NB4 (cell line): ENCODE data around the gene TAGLN3.
A peak's percentile ranks its signal among the peaks of the same experiment; 100 is the strongest.

Source experiments
- DNase-seq: peaks from one replicate; pipeline ENCODE4 v3.0.0; 2010; ENCODE audit warnings: low read depth
- H3K4me3 ChIP-seq: one replicate; pipeline ENCODE4 v1.5.1; 2011; ENCODE audit warnings: mild to moderate bottlenecking, low read depth, low read length, moderate library complexity
- MYC ChIP-seq: IDR thresholded peaks from 2 replicates; pipeline ENCODE4 v1.6.1; 2011; ENCODE audit warnings: low read depth, low read length
- POLR2A ChIP-seq: IDR thresholded peaks from 2 replicates; pipeline ENCODE4 v1.6.1; 2011; ENCODE audit warnings: mild to moderate bottlenecking; ENCODE audit not compliant: insufficient read length; ENCODE audit errors: extremely low read depth
- TF ChIP-seq, protein P1 (sequence below): IDR thresholded peaks from 2 replicates; pipeline ENCODE4 v1.6.1; 2011; ENCODE audit warnings: low read depth, low read length
- TF ChIP-seq, protein P2 (sequence below): IDR thresholded peaks from one replicate; pipeline ENCODE4 v1.5.1; 2012; ENCODE audit warnings: low read depth, low read length

TAGLN3 gene

DNA sequence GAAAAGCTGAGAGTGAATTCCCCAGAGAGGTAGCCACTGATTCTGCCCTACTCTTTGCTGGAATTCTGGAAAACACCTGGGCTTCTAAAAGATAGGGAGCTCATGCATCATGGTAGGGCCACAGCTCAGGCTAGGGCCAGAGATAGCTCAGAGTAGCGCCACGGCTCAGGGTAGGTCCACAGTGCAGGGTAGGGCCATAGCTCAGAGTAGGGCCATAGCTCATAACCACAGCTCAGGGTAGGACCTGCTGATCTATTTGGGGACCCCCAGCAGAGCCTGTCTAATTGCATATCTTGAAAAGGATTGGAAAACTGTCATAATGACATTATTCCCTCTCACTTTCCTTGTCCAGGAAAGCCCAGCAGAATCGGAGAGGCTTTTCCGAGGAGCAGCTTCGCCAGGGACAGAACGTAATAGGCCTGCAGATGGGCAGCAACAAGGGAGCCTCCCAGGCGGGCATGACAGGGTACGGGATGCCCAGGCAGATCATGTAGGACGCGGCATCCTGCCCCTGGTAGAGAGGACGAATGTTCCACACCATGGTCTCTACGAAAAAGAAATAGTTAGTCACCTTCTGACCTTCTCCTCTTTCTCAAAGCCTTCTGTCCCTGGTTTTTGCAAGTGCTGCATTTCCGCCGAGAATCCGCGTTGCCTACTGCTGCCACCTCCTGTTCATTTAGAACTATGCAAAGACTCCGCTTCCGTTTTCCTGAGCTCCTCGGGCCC lies 14.5 kb downstream of the TAGLN3 start:
- TF ChIP-seq, protein P1, sequence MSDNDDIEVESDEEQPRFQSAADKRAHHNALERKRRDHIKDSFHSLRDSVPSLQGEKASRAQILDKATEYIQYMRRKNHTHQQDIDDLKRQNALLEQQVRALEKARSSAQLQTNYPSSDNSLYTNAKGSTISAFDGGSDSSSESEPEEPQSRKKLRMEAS: no peak
- TF ChIP-seq MYC (0 out of 2 replicates have a peak, but pooled peaks have one; percentile 21), POLR2A (no peak)
- TF ChIP-seq, protein P2, sequence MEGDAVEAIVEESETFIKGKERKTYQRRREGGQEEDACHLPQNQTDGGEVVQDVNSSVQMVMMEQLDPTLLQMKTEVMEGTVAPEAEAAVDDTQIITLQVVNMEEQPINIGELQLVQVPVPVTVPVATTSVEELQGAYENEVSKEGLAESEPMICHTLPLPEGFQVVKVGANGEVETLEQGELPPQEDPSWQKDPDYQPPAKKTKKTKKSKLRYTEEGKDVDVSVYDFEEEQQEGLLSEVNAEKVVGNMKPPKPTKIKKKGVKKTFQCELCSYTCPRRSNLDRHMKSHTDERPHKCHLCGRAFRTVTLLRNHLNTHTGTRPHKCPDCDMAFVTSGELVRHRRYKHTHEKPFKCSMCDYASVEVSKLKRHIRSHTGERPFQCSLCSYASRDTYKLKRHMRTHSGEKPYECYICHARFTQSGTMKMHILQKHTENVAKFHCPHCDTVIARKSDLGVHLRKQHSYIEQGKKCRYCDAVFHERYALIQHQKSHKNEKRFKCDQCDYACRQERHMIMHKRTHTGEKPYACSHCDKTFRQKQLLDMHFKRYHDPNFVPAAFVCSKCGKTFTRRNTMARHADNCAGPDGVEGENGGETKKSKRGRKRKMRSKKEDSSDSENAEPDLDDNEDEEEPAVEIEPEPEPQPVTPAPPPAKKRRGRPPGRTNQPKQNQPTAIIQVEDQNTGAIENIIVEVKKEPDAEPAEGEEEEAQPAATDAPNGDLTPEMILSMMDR: peak; percentile 39
- H3K4me3 ChIP-seq: no peak overlapping the region
- peak; percentile 61 for DNase-seq

DNA sequence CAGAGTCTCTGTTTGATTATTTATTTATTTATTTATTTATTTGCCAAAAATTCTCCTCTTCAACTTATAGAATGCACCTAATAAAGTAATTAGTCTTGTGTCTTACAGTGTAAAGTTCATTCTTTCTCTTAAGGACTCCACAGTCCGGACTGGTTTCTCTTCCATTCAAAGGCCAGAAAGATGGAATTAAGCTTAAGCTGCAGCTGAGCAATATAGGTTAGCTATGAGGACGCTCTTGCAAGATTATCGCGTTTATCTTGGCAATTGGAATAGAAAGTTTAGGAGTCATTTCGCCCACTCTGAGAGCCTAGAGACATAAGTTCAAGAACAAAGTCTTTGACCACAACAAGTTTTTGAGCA lies 15.0 kb downstream of the TAGLN3 start:
- TF ChIP-seq, protein P1: no peak
- TF ChIP-seq MYC (no peak), POLR2A (no peak)
- TF ChIP-seq, protein P2: no peak
- no peak overlapping the region for H3K4me3 ChIP-seq
- no peak for DNase-seq

DNA sequence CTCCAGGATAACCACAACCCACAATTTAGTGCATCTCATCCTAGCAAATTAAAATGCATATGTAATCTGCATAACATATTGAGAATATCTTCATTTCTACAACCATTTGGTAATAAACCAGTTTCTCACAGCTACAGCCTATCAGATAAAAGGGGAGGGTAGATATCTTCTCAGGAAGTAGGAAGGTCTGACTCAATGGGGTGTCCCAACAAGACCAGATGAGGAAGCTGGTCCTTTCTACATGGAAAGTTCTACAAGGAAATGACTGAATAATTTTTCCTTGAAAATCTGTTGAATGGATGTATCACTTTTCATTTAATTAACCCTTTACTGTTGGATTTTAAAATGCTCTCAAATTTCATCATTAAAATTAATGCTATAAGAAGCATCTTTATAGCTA lies 18.4 kb downstream of the TAGLN3 start:
- TF ChIP-seq, protein P1: no peak
- TF ChIP-seq POLR2A: no peak
- no peak overlapping the region for H3K4me3 ChIP-seq
- peak; percentile 6 for DNase-seq

DNA sequence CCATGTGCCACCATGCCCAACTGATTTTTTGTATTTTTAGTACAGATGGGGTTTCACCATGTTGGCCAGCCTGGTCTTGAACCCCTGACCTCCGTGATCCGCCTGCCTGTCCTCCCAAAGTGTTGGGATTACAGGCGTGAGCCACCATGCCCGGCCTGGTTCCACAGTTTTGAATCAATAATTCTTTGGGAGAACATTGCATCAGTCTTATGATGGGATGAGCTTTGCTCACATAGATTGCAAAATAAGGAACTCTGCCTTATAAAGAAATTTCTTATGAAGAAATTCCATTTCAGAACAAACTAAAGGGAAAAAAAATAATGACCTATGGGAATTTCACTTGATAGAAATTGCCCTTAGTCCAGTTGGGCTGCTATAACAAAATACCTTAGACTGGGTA lies 20.0 kb downstream of the TAGLN3 start:
- TF ChIP-seq POLR2A (no peak), MYC (no peak)
- TF ChIP-seq, protein P2: no peak
- TF ChIP-seq, protein P1: no peak

DNA sequence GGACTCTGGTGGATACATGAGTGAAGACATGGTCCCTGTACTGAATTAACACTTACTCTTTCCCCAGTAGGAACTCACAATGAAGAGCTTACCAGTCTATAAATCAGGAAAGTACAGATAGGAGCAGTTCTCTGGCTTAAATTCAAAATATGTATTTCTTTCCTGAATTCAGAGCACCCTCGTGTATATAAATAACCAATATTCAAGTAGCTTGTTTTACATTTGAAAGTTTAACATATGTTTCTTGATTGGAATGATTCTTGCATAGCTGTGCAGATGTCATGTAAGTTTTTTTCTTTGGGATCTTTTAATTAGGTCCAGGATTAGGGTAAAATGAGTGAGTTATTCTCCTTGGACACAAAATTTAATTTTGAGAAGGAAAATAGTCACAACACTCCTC lies 21.0 kb downstream of the TAGLN3 start:
- H3K4me3 ChIP-seq: no peak overlapping the region
- no peak for DNase-seq
- TF ChIP-seq POLR2A: no peak

More for the DNA sequence above, 20.0 kb downstream of the TAGLN3 start:
- DNase-seq: no peak
- H3K4me3 ChIP-seq: no peak overlapping the region

DNA sequence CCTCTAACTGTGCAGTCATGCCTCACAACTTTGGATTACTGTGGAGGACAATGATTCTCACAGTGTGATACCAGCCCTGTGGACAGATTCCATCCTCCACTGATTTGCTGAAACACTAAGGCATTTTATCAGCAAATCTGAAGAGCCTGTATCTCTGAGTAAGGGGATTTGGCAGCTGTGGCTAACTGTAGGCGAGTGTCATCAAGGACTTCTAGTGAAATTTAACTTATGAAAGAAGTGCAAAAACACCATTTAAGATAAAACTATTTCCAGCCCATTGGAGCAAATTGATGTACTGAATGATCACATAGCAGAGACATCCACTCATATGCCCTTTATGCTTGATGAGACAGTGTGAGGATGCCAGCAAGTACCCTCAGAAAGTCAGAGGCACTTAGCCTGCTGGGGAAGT lies 22.0 kb downstream of the TAGLN3 start:
- H3K4me3 ChIP-seq: no peak overlapping the region
- no peak for DNase-seq
- TF ChIP-seq, protein P2: no peak
- TF ChIP-seq MYC: no peak
- no peak for TF ChIP-seq POLR2A
- TF ChIP-seq, protein P1: no peak
